ENCODE measurements around the gene SYNGR4.
"Not testable (repeated sequence)": the region's sequence is repeated elsewhere in the genome, so short reads cannot be mapped to it uniquely, and the experiment has no call there.

SYNGR4 gene

GRCh38 chr19:48363810-48364597 lies at the start of gene SYNGR4, which contains the start of gene TMEM143:
Gene SYNGR4, plus strand, starts transcription at chr19:48364367. Its CDS starts 1,476 bp downstream, at chr19:48365843.
Gene TMEM143, minus strand, starts transcription at chr19:48363940. Its CDS starts 20 bp downstream, at chr19:48363920.
- no peak for TF ChIP-seq CTCF (conservative IDR thresholded peaks at IDR 0.05; ENCODE audit: low read depth, low read length)
- H3K4me3 ChIP-seq (ENCODE audit: low read length), result peak within 1 kb of the TSS; percentile 55
- peak; percentile 95 for DNase-seq (ENCODE audit: low read depth)

GRCh38 chr19:48315712-48316111 lies 48.5 kb upstream of the SYNGR4 start:
- no peak overlapping the region for H3K4me3 ChIP-seq (ENCODE audit: low read length)
- DNase-seq (ENCODE audit: low read depth), result no peak
- TF ChIP-seq CTCF (conservative IDR thresholded peaks at IDR 0.05; ENCODE audit: low read depth, low read length), result no peak

- not testable (repeated sequence) for DNase-seq (ENCODE audit: low read depth)
These were observed 46.5 kb upstream of the SYNGR4 start for GRCh38 chr19:48317708-48317960.

GRCh38 chr19:48318286-48318987 lies 45.7 kb upstream of the SYNGR4 start:
- no peak overlapping the region for H3K4me3 ChIP-seq (ENCODE audit: low read length)
- DNase-seq (ENCODE audit: low read depth), result no peak
- no peak for TF ChIP-seq CTCF (conservative IDR thresholded peaks at IDR 0.05; ENCODE audit: low read depth, low read length)

More at GRCh38 chr19:48317708-48317960, 46.5 kb upstream of the SYNGR4 start:
- H3K4me3 ChIP-seq (ENCODE audit: low read length), result not testable (repeated sequence)

GRCh38 chr19:48319647-48320541 lies 44.3 kb upstream of the SYNGR4 start:
- DNase-seq (ENCODE audit: low read depth), result no peak
- peak; percentile 88 for TF ChIP-seq CTCF (conservative IDR thresholded peaks at IDR 0.05; ENCODE audit: low read depth, low read length)

GRCh38 chr19:48321372-48321621 lies 42.9 kb upstream of the SYNGR4 start:
- DNase-seq (ENCODE audit: low read depth), result peak; percentile 79
- peak overlapping the region; percentile 57 for H3K4me3 ChIP-seq (ENCODE audit: low read length)
- no peak for TF ChIP-seq CTCF (conservative IDR thresholded peaks at IDR 0.05; ENCODE audit: low read depth, low read length)

More at GRCh38 chr19:48319647-48320541, 44.3 kb upstream of the SYNGR4 start:
- no peak overlapping the region for H3K4me3 ChIP-seq (ENCODE audit: low read length)

Data from retinal pigment epithelial cell (primary cell).